Measurements from ENCODE around the gene EPB41L1. TPM values are rescaled to one million over a fixed set of nuclear protein-coding genes. Genes with fewer than 3 reads are reported as not detected.

EPB41L1 gene
- total RNA-seq, 1 experiment from 2014 or later, result 8.6 TPM

DNA sequence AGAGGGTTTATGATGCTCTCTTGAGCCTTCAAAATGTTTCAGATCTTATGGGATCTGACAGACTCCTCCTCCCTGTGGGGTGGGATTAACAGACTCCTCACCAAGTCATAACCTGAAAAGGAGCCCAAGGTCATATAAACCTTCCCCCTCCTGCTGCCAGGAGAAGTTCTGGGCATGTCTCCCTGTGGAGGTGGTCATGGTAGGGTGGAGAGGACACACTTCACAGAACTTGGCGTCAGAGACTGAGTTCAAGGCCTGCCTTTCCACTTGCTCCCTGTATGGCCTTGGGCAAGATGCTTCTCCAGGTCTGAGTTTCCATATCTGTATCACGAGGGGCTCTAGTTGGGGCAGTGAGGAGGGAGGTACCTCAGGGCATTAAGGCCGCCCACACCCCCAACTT is 49.3 kb downstream of the EPB41L1 start:
- BruUV-seq (replicated peaks), result no TSS peak
- in situ Hi-C loops (cut with HindIII; ENCODE audit: low pct_unique_long_range_greater_than_20kb, low sequenced_read_pairs), result no loop called here

DNA sequence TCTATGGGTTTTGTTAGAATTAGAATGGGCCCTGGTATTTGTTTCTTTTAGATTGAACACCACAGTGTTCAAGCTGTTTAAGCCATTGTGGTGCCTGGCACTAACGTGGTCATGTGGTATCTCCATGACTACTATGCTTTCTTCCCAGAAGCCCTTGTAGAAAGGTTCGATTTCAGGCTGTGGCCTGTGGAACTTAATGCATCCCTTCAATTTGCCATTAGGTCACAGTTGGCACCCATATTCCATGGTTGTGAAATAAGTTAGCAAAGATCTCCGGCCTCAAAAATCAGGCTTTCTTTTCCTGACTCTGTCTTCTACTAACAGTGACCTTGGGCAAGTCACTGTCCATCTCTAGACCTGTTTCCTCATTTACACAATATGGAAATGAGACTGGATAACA is 50.5 kb downstream of the EPB41L1 start:
- DNase-seq (ENCODE audit: low read depth, low spot score) (no peak), ATAC-seq (no peak)
- Histone ChIP-seq H3K9me3 (ENCODE audit: control insufficient read depth, insufficient read depth, low read depth, low read length) (no peaks in the 10 kb centered on the region), H3K36me3 (ENCODE audit: control insufficient read depth, insufficient read depth, low read length) (no peaks in the 10 kb centered on the region), H3K27me3 (ENCODE audit: control insufficient read depth, insufficient read depth, low read length) (no peaks in the 10 kb centered on the region), H3K27ac (ENCODE audit: low read length) (no peak overlapping the region), H3K4me1 (ENCODE audit: control insufficient read depth, insufficient read depth, low read length) (no peaks in the 10 kb centered on the region), H3K4me3 (ENCODE audit: low read depth in 2 of 2, low read length in 2 of 2) (no peak overlapping the region)
- in situ Hi-C loops (cut with HindIII; ENCODE audit: low pct_unique_long_range_greater_than_20kb, low sequenced_read_pairs) (no loop called here), intact Hi-C loops (cut with micrococcal nuclease; ENCODE audit: unreplicated experiment) (no loop called here)
- TF ChIP-seq SIN3A (IDR thresholded peaks at IDR 0.05; ENCODE audit: borderline replicate concordance, insufficient read depth, low read depth, low read length) (no peak), POLR2AphosphoS5 (IDR thresholded peaks at IDR 0.05; ENCODE audit: low read depth, low read length) (no peak), TCF7L2 (IDR thresholded peaks at IDR 0.05; ENCODE audit: low read depth, low read length) (no peak)
- TF ChIP-seq, protein P1, sequence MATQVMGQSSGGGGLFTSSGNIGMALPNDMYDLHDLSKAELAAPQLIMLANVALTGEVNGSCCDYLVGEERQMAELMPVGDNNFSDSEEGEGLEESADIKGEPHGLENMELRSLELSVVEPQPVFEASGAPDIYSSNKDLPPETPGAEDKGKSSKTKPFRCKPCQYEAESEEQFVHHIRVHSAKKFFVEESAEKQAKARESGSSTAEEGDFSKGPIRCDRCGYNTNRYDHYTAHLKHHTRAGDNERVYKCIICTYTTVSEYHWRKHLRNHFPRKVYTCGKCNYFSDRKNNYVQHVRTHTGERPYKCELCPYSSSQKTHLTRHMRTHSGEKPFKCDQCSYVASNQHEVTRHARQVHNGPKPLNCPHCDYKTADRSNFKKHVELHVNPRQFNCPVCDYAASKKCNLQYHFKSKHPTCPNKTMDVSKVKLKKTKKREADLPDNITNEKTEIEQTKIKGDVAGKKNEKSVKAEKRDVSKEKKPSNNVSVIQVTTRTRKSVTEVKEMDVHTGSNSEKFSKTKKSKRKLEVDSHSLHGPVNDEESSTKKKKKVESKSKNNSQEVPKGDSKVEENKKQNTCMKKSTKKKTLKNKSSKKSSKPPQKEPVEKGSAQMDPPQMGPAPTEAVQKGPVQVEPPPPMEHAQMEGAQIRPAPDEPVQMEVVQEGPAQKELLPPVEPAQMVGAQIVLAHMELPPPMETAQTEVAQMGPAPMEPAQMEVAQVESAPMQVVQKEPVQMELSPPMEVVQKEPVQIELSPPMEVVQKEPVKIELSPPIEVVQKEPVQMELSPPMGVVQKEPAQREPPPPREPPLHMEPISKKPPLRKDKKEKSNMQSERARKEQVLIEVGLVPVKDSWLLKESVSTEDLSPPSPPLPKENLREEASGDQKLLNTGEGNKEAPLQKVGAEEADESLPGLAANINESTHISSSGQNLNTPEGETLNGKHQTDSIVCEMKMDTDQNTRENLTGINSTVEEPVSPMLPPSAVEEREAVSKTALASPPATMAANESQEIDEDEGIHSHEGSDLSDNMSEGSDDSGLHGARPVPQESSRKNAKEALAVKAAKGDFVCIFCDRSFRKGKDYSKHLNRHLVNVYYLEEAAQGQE (IDR thresholded peaks at IDR 0.05; ENCODE audit: insufficient read depth in 1 of 2, low read depth in 2 of 2, low read length in 1 of 2), result no peak
- TF ChIP-seq, protein P2, sequence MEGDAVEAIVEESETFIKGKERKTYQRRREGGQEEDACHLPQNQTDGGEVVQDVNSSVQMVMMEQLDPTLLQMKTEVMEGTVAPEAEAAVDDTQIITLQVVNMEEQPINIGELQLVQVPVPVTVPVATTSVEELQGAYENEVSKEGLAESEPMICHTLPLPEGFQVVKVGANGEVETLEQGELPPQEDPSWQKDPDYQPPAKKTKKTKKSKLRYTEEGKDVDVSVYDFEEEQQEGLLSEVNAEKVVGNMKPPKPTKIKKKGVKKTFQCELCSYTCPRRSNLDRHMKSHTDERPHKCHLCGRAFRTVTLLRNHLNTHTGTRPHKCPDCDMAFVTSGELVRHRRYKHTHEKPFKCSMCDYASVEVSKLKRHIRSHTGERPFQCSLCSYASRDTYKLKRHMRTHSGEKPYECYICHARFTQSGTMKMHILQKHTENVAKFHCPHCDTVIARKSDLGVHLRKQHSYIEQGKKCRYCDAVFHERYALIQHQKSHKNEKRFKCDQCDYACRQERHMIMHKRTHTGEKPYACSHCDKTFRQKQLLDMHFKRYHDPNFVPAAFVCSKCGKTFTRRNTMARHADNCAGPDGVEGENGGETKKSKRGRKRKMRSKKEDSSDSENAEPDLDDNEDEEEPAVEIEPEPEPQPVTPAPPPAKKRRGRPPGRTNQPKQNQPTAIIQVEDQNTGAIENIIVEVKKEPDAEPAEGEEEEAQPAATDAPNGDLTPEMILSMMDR (IDR thresholded peaks at IDR 0.05), result no peak
- BruUV-seq (replicated peaks), result no TSS peak
- ChIA-PET POLR2A (interaction anchor here (0.5 kb wide), 1 partner anchor 9 kb away, joined by 3 read pairs; no protein-coding TSS in a partner anchor), CTCF (no interaction called here)

More for the DNA sequence above, 49.3 kb downstream of the EPB41L1 start:
- Histone ChIP-seq H3K4me3 (ENCODE audit: low read depth in 2 of 2, low read length in 2 of 2) (no peak overlapping the region), H3K4me1 (ENCODE audit: control insufficient read depth, insufficient read depth, low read length) (no peaks in the 10 kb centered on the region), H3K27me3 (ENCODE audit: control insufficient read depth, insufficient read depth, low read length) (no peaks in the 10 kb centered on the region; the same call in 1 of the 2 replicates), H3K27ac (ENCODE audit: low read length) (no peak overlapping the region), H3K9me3 (ENCODE audit: control insufficient read depth, insufficient read depth, low read depth, low read length) (no peaks in the 10 kb centered on the region), H3K36me3 (ENCODE audit: control insufficient read depth, insufficient read depth, low read length) (no peaks in the 10 kb centered on the region)
- intact Hi-C loops (cut with micrococcal nuclease; ENCODE audit: unreplicated experiment), result loop anchor here (2.0 kb wide), 1 partner anchor 235 kb away; no protein-coding TSS in a partner anchor
- no peak for DNase-seq (ENCODE audit: low read depth, low spot score)
- ChIA-PET POLR2A (no interaction called here), CTCF (interaction anchor here (0.7 to 0.9 kb wide), 2 partner anchors 31 to 224 kb away, joined by 3 read pairs; no protein-coding TSS in a partner anchor)
- ATAC-seq, result no peak
- TF ChIP-seq, protein P1 (IDR thresholded peaks at IDR 0.05; ENCODE audit: insufficient read depth in 1 of 2, low read depth in 2 of 2, low read length in 1 of 2), result no peak
- TF ChIP-seq POLR2AphosphoS5 (IDR thresholded peaks at IDR 0.05; ENCODE audit: low read depth, low read length) (no peak), SIN3A (IDR thresholded peaks at IDR 0.05; ENCODE audit: borderline replicate concordance, insufficient read depth, low read depth, low read length) (no peak), TCF7L2 (IDR thresholded peaks at IDR 0.05; ENCODE audit: low read depth, low read length) (no peak)
- TF ChIP-seq, protein P2 (IDR thresholded peaks at IDR 0.05), result no peak

Data from Panc1 (cell line).